Panc1 (cell line): Measurements from ENCODE around the gene SND1.

Source experiments
- POLR2AphosphoS5 ChIP-seq: IDR thresholded peaks from 2 replicates; pipeline ENCODE4 v1.6.1; 2012; ENCODE audit warnings: mild to moderate bottlenecking, low read depth, low read length, moderate library complexity
- SIN3A ChIP-seq: IDR thresholded peaks from 2 replicates; pipeline ENCODE4 v1.6.1; 2012; ENCODE audit warnings: low read depth, mild to moderate bottlenecking, low read length, moderate library complexity, borderline replicate concordance; ENCODE audit not compliant: insufficient read depth
- TCF7L2 ChIP-seq: IDR thresholded peaks from 2 replicates; pipeline ENCODE4 v1.6.1; 2011; ENCODE audit warnings: mild to moderate bottlenecking, low read depth, low read length, inconsistent platforms
- TF ChIP-seq, protein P1 (sequence below), 2 experiments: IDR thresholded peaks; 2 replicates each; pipeline ENCODE4 v1.6.1; 2011 to 2012; ENCODE audit warnings: low read depth in 2 of 2, control low read depth in 1 of 2, low read length in 1 of 2, mild to moderate bottlenecking in 1 of 2, moderate library complexity in 1 of 2; ENCODE audit not compliant: insufficient read depth in 1 of 2
- TF ChIP-seq, protein P2 (sequence below): fragments of 450-650 bp; IDR thresholded peaks from 2 replicates; pipeline ENCODE4 v1.5.1; 2017; ENCODE audit warnings: mild to moderate bottlenecking

DNA sequence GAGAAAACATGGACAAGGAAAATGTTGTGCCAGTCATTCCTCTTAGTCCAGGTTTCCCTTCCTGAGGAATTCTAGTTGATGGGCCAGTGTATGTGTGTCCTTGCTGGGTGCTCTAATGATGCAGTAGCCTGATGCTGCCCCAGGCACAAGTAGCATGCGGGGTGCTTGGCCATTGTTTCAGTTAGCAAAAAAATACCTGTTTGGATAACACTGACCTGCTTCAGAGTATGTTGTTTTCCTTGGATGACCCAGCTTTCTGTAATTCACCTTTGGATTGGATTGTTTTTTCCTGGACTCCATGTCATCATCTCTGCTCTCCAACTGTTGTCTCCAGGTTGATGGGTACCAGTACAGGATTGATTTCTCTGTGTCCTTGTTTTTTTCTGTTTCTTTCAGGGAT lies 169.2 kb downstream of the SND1 start:
- TF ChIP-seq TCF7L2 (no peak), POLR2AphosphoS5 (no peak), SIN3A (no peak)
- TF ChIP-seq, protein P1, sequence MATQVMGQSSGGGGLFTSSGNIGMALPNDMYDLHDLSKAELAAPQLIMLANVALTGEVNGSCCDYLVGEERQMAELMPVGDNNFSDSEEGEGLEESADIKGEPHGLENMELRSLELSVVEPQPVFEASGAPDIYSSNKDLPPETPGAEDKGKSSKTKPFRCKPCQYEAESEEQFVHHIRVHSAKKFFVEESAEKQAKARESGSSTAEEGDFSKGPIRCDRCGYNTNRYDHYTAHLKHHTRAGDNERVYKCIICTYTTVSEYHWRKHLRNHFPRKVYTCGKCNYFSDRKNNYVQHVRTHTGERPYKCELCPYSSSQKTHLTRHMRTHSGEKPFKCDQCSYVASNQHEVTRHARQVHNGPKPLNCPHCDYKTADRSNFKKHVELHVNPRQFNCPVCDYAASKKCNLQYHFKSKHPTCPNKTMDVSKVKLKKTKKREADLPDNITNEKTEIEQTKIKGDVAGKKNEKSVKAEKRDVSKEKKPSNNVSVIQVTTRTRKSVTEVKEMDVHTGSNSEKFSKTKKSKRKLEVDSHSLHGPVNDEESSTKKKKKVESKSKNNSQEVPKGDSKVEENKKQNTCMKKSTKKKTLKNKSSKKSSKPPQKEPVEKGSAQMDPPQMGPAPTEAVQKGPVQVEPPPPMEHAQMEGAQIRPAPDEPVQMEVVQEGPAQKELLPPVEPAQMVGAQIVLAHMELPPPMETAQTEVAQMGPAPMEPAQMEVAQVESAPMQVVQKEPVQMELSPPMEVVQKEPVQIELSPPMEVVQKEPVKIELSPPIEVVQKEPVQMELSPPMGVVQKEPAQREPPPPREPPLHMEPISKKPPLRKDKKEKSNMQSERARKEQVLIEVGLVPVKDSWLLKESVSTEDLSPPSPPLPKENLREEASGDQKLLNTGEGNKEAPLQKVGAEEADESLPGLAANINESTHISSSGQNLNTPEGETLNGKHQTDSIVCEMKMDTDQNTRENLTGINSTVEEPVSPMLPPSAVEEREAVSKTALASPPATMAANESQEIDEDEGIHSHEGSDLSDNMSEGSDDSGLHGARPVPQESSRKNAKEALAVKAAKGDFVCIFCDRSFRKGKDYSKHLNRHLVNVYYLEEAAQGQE (IDR thresholded peaks at IDR 0.05; ENCODE audit: insufficient read depth in 1 of 2, low read depth in 2 of 2, low read length in 1 of 2), result no peak
- TF ChIP-seq, protein P2, sequence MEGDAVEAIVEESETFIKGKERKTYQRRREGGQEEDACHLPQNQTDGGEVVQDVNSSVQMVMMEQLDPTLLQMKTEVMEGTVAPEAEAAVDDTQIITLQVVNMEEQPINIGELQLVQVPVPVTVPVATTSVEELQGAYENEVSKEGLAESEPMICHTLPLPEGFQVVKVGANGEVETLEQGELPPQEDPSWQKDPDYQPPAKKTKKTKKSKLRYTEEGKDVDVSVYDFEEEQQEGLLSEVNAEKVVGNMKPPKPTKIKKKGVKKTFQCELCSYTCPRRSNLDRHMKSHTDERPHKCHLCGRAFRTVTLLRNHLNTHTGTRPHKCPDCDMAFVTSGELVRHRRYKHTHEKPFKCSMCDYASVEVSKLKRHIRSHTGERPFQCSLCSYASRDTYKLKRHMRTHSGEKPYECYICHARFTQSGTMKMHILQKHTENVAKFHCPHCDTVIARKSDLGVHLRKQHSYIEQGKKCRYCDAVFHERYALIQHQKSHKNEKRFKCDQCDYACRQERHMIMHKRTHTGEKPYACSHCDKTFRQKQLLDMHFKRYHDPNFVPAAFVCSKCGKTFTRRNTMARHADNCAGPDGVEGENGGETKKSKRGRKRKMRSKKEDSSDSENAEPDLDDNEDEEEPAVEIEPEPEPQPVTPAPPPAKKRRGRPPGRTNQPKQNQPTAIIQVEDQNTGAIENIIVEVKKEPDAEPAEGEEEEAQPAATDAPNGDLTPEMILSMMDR, result no peak
